Neural cell (in vitro differentiated cells): ENCODE data around the gene IQCB1. TPM values are rescaled to one million over a fixed set of nuclear protein-coding genes. Genes with fewer than 3 reads are reported as not detected.

Experiments used
- H2AFZ ChIP-seq: fragments of 200-600, 300-800 bp; sonication (generic), shearing (Covaris generic); 2 replicates; pipeline ENCODE4 v1.6.0; 2014; ENCODE audit warnings: low read depth, mild to moderate bottlenecking, antibody characterized with exemption, low read length, moderate library complexity
- H3F3A ChIP-seq: fragments of 200-600 bp; shearing (Covaris generic); 2 replicates; pipeline ENCODE4 v1.6.1; 2016; ENCODE audit warnings: mild to moderate bottlenecking, moderate library complexity, mixed read lengths, antibody characterized with exemption, low read length; ENCODE audit not compliant: insufficient read depth, poor library complexity, severe bottlenecking
- H3K27ac ChIP-seq: fragments of 200-600, 300-800 bp; sonication (generic), shearing (Covaris generic); 2 replicates; pipeline ENCODE4 v1.5.1; 2014; ENCODE audit warnings: mild to moderate bottlenecking, low read length, moderate library complexity
- H3K27me3 ChIP-seq: fragments of 300-800, 200-600 bp; sonication (generic), shearing (Covaris generic); 2 replicates; pipeline ENCODE4 v1.6.0; 2014; ENCODE audit warnings: mild to moderate bottlenecking, low read depth, low read length, moderate library complexity; ENCODE audit not compliant: insufficient read depth
- H3K36me3 ChIP-seq: fragments of 300-800, 200-600 bp; sonication (generic), shearing (Covaris generic); 2 replicates; pipeline ENCODE4 v1.5.1; 2014; ENCODE audit warnings: mild to moderate bottlenecking, antibody characterized with exemption, low read length, moderate library complexity; ENCODE audit not compliant: insufficient read depth
- H3K4me2 ChIP-seq: fragments of 300-800, 200-600 bp; sonication (generic), shearing (Covaris generic); 2 replicates; pipeline ENCODE4 v1.6.0; 2014; ENCODE audit warnings: mild to moderate bottlenecking, low read length
- H3K4me3 ChIP-seq: fragments of 300-800, 200-600 bp; sonication (generic), shearing (Covaris generic); 2 replicates; pipeline ENCODE4 v1.5.1; 2014; ENCODE audit warnings: mild to moderate bottlenecking, low read length, moderate library complexity
- H3K79me2 ChIP-seq: fragments of 200-600 bp; shearing (Covaris generic); replicated peaks from 2 replicates; pipeline ENCODE4 v1.6.0; 2014; ENCODE audit warnings: mild to moderate bottlenecking, low read length, moderate library complexity; ENCODE audit not compliant: insufficient read depth
- H3K9ac ChIP-seq: fragments of 300-800, 200-600 bp; sonication (generic), shearing (Covaris generic); 2 replicates; pipeline ENCODE4 v1.6.1; 2016; ENCODE audit warnings: mild to moderate bottlenecking, low read length, mixed read lengths
- H3K9me2 ChIP-seq: fragments of 200-600 bp; shearing (Covaris generic); 2 replicates; pipeline ENCODE4 v1.6.1; 2016; ENCODE audit warnings: mild to moderate bottlenecking, low read length, mixed read lengths; ENCODE audit not compliant: insufficient read depth
- H3K9me3 ChIP-seq: fragments of 200-600, 300-800 bp; sonication (generic), shearing (Covaris generic); 2 replicates; pipeline ENCODE4 v1.6.1; 2016; ENCODE audit warnings: mild to moderate bottlenecking, mixed run types, low read length, moderate library complexity, mixed read lengths
- H4K20me1 ChIP-seq: fragments of 200-600 bp; shearing (Covaris generic); 2 replicates; pipeline ENCODE4 v1.6.1; 2016; ENCODE audit warnings: mild to moderate bottlenecking, mixed run types; ENCODE audit not compliant: insufficient read depth
- EP300 ChIP-seq: fragments of 450-650 bp; conservative IDR thresholded peaks from 2 replicates; pipeline ENCODE4 v1.6.1; 2014; ENCODE audit warnings: antibody characterized with exemption, mild to moderate bottlenecking, moderate library complexity; ENCODE audit not compliant: poor library complexity, severe bottlenecking
- EZH2 ChIP-seq: fragments of 200-600, 300-800 bp; shearing (Covaris generic), sonication (generic); IDR thresholded peaks from 2 replicates; pipeline ENCODE4 v1.6.1; 2014; ENCODE audit warnings: antibody characterized with exemption, low read length, borderline replicate concordance, mild to moderate bottlenecking; ENCODE audit not compliant: insufficient read depth, poor library complexity, severe bottlenecking
- MXI1 ChIP-seq: fragments of 450-650 bp; conservative IDR thresholded peaks from 2 replicates; pipeline ENCODE4 v1.6.1; 2014; ENCODE audit warnings: antibody characterized with exemption, mild to moderate bottlenecking; ENCODE audit not compliant: poor library complexity, severe bottlenecking
- POLR2AphosphoS5 ChIP-seq: IDR thresholded peaks from 2 replicates; pipeline ENCODE4 v1.6.1; 2012
- RAD21 ChIP-seq: fragments of 450-650 bp; conservative IDR thresholded peaks from 2 replicates; pipeline ENCODE4 v1.6.1; 2014; ENCODE audit warnings: antibody characterized with exemption, mild to moderate bottlenecking, moderate library complexity
- SMC3 ChIP-seq: fragments of 450-650 bp; conservative IDR thresholded peaks from 2 replicates; pipeline ENCODE4 v1.6.1; 2014; ENCODE audit warnings: antibody characterized with exemption, mild to moderate bottlenecking, moderate library complexity; ENCODE audit not compliant: poor library complexity
- TAF1 ChIP-seq: IDR thresholded peaks from 2 replicates; pipeline ENCODE4 v1.6.1; 2012; ENCODE audit warnings: low read depth
- polyA plus RNA-seq: library from polyadenylated mRNA; depleted of rRNA; stranded (reverse); fragments of >200 nt; gene quantifications from 2 replicates; pipeline ENCODE4 v1.2.3, GENCODE V29; 2014
- TF ChIP-seq, protein P1 (sequence below): IDR thresholded peaks from 2 replicates; pipeline ENCODE4 v1.6.1; 2012; ENCODE audit warnings: borderline replicate concordance
- TF ChIP-seq, protein P2 (sequence below): fragments of 450-650 bp; IDR thresholded peaks from 2 replicates; pipeline ENCODE4 v1.5.1; 2014; ENCODE audit warnings: antibody characterized with exemption, mild to moderate bottlenecking, moderate library complexity; ENCODE audit not compliant: poor library complexity, severe bottlenecking

The IQCB1 gene
- polyA plus RNA-seq, 1 donor from 2014 or later = 50.2 TPM

DNA sequence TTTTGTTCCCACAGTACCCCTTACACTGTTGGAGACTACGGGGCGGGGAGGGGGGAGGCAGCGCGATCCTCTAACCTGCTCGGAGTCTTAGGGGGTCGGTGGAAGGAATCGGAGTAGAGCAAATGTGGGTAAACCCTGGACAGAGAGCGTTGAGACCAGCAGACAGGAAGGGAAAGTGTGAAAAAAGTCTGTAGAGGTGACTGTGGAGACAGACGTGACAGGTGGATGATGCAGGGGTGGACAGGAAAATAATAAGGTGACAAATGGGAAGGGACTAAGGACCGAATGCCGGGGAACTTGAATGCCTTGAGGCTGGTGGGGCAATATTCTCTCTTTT lies 573 bp upstream of the IQCB1 start:
- no peaks in the 10 kb centered on the region for H3K9me2 ChIP-seq

DNA sequence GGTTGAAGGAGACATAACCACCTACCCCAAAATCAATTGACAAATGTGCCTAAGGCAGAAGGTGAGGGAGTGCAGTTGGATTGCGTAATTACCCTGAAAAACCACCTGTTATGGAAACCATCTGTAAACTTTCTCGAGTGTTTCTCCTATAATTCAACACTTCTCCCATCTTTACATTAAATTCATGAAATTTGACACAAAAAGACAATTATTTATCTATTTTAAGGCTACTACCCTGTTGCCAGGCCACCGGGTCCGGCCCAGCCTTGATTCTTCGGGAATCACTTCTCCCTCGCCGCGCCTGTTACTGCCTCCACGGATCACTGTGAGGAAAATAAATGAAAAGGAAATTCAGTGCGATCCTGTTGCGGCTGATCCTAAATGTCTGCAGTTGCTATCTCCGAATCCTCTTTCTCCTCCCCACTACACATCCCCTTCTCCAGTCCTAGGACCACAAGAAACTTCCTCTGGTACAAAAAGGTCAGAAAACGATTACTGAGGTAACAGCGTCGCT lies 646 bp downstream of the IQCB1 start:
- no peaks in the 10 kb centered on the region for H3K9me3 ChIP-seq
- H4K20me1 ChIP-seq = no peaks in the 10 kb centered on the region
- no peaks in the 10 kb centered on the region for H3K36me3 ChIP-seq
- H3K79me2 ChIP-seq = peaks cover 8% of the 10 kb centered on the region
- H3K9ac ChIP-seq = peak overlapping the region; percentile 68
- peak overlapping the region; percentile 82 for H3K4me3 ChIP-seq
- H3K4me2 ChIP-seq = peak overlapping the region; percentile 89
- H3K27ac ChIP-seq = peak overlapping the region; percentile 32
- H2AFZ ChIP-seq = peak overlapping the region; percentile 72
- no peaks in the 10 kb centered on the region for H3K9me2 ChIP-seq
- TF ChIP-seq RAD21 (no peak), EP300 (no peak), EZH2 (no peak), MXI1 (no peak), POLR2AphosphoS5 (no peak), TAF1 (no peak), SMC3 (no peak)
- TF ChIP-seq, protein P1, sequence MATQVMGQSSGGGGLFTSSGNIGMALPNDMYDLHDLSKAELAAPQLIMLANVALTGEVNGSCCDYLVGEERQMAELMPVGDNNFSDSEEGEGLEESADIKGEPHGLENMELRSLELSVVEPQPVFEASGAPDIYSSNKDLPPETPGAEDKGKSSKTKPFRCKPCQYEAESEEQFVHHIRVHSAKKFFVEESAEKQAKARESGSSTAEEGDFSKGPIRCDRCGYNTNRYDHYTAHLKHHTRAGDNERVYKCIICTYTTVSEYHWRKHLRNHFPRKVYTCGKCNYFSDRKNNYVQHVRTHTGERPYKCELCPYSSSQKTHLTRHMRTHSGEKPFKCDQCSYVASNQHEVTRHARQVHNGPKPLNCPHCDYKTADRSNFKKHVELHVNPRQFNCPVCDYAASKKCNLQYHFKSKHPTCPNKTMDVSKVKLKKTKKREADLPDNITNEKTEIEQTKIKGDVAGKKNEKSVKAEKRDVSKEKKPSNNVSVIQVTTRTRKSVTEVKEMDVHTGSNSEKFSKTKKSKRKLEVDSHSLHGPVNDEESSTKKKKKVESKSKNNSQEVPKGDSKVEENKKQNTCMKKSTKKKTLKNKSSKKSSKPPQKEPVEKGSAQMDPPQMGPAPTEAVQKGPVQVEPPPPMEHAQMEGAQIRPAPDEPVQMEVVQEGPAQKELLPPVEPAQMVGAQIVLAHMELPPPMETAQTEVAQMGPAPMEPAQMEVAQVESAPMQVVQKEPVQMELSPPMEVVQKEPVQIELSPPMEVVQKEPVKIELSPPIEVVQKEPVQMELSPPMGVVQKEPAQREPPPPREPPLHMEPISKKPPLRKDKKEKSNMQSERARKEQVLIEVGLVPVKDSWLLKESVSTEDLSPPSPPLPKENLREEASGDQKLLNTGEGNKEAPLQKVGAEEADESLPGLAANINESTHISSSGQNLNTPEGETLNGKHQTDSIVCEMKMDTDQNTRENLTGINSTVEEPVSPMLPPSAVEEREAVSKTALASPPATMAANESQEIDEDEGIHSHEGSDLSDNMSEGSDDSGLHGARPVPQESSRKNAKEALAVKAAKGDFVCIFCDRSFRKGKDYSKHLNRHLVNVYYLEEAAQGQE = no peak
- TF ChIP-seq, protein P2, sequence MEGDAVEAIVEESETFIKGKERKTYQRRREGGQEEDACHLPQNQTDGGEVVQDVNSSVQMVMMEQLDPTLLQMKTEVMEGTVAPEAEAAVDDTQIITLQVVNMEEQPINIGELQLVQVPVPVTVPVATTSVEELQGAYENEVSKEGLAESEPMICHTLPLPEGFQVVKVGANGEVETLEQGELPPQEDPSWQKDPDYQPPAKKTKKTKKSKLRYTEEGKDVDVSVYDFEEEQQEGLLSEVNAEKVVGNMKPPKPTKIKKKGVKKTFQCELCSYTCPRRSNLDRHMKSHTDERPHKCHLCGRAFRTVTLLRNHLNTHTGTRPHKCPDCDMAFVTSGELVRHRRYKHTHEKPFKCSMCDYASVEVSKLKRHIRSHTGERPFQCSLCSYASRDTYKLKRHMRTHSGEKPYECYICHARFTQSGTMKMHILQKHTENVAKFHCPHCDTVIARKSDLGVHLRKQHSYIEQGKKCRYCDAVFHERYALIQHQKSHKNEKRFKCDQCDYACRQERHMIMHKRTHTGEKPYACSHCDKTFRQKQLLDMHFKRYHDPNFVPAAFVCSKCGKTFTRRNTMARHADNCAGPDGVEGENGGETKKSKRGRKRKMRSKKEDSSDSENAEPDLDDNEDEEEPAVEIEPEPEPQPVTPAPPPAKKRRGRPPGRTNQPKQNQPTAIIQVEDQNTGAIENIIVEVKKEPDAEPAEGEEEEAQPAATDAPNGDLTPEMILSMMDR = no peak
- peaks cover 4% of the 10 kb centered on the region for H3F3A ChIP-seq
- H3K27me3 ChIP-seq = peaks cover 7% of the 10 kb centered on the region

More for the DNA sequence above, 573 bp upstream of the IQCB1 start:
- Histone ChIP-seq H3K9me3 (no peaks in the 10 kb centered on the region), H2AFZ (peak overlapping the region; percentile 29), H3K36me3 (no peaks in the 10 kb centered on the region), H3F3A (peaks cover 4% of the 10 kb centered on the region), H3K9ac (peak overlapping the region; percentile 50), H3K27ac (no peak overlapping the region), H4K20me1 (no peaks in the 10 kb centered on the region), H3K4me2 (peak overlapping the region; percentile 83), H3K4me3 (peak overlapping the region; percentile 82), H3K27me3 (peaks cover 7% of the 10 kb centered on the region), H3K79me2 (peaks cover 8% of the 10 kb centered on the region)
- TF ChIP-seq, protein P2 = no peak
- TF ChIP-seq, protein P1 = peak; percentile 4
